ENCODE results near the gene DGKE. TPM values are rescaled to one million over a fixed set of nuclear protein-coding genes. Genes with fewer than 3 reads are reported as not detected.
A peak's percentile ranks its signal among the peaks of the same experiment; 100 is the strongest.

DGKE gene
- total and polyA plus RNA-seq, 2 of the 8 experiments (the other 6 are each of a cell fraction or from before 2014, with no cell fraction given), result 1.7 to 7.4 TPM

- TF ChIP-seq CTCF (IDR thresholded peaks at IDR 0.05; ENCODE audit: control extremely low read depth in 1 of 3, insufficient read depth in 1 of 3, low read depth in 1 of 3, low read length in 3 of 3) (peak in 2 of 3 experiments; percentile 14 to 22; a peak in 2 of 4 replicates), ZNF274 (IDR thresholded peaks at IDR 0.05; ENCODE audit: borderline replicate concordance, extremely low read depth, low read length) (no peak), SP4 (IDR thresholded peaks at IDR 0.05; ENCODE audit: low read length) (no peak), RNF2 (IDR thresholded peaks at IDR 0.05; ENCODE audit: borderline replicate concordance, low read depth, low read length, missing control alignments, poor library complexity, severe bottlenecking) (peak; percentile 36), TAF1 (IDR thresholded peaks at IDR 0.05; ENCODE audit: low read depth, low read length) (peak; percentile 33; the same call in 1 of the 2 replicates), BRCA1 (IDR thresholded peaks at IDR 0.05; ENCODE audit: low read depth, low read length) (no peak), SAP30 (IDR thresholded peaks at IDR 0.05; ENCODE audit: insufficient read depth, insufficient replicate concordance, low read length) (no peak), SIN3A (conservative IDR thresholded peaks at IDR 0.05 in 1 of 2, IDR thresholded peaks at IDR 0.05 in 1 of 2; ENCODE audit: low read depth in 1 of 2, low read length in 2 of 2) (peak in 1 of 2 experiments; percentile 12; a peak in 1 of 4 replicates), E2F6 (IDR thresholded peaks at IDR 0.05) (peak; percentile 34), PHF8 (conservative IDR thresholded peaks at IDR 0.05; ENCODE audit: low read depth, low read length) (peak; percentile 26; the same call in 1 of the 2 replicates), NRF1 (IDR thresholded peaks at IDR 0.05; ENCODE audit: low read depth, low read length) (no peak), SIRT6 (IDR thresholded peaks at IDR 0.05; ENCODE audit: low read length) (no peak), EP300 (IDR thresholded peaks at IDR 0.05; ENCODE audit: borderline replicate concordance in 1 of 2, low read depth in 2 of 2, low read length in 2 of 2) (no peak), RAD21 (IDR thresholded peaks at IDR 0.05 in 1 of 2, conservative IDR thresholded peaks at IDR 0.05 in 1 of 2; ENCODE audit: low read depth in 2 of 2, low read length in 2 of 2) (0 out of 4 replicates have a peak, but pooled peaks of 1 of the 2 experiments have one; percentile 2), HDAC2 (IDR thresholded peaks at IDR 0.05; ENCODE audit: borderline replicate concordance in 1 of 2, low read depth in 2 of 2, low read length in 2 of 2) (0 out of 4 replicates have a peak, but pooled peaks of 1 of the 2 experiments have one; percentile 7), KDM4A (IDR thresholded peaks at IDR 0.05; ENCODE audit: low read depth, low read length, severe bottlenecking) (peak; percentile 84), POLR2AphosphoS5 (IDR thresholded peaks at IDR 0.05; ENCODE audit: low read depth, low read length) (no peak)
Observed at GRCh38 chr17:56834380-56835263, 671 bp downstream of the DGKE start (continued).
